Measurements from ENCODE around the gene SLC25A38. TPM values are rescaled to one million over a fixed set of nuclear protein-coding genes. Genes with fewer than 3 reads are reported as not detected.

The SLC25A38 gene
- total RNA-seq, 1 donor from 2014 or later = 14.7 TPM

Other genes with a start within 250 kb of the SLC25A38 start
- 12.9 TPM for gene CSRNP1, start 229.8 kb upstream of the SLC25A38 start, total RNA-seq
- gene XIRP1, start 190.8 kb upstream of the SLC25A38 start, total RNA-seq = 317 TPM
- gene CX3CR1, start 103.3 kb upstream of the SLC25A38 start, total RNA-seq = 2.1 TPM
- gene CCR8, start 53.7 kb upstream of the SLC25A38 start, total RNA-seq = not detected
- gene RPSA, start 23.4 kb downstream of the SLC25A38 start, total RNA-seq = 472 TPM
- not detected for gene MOBP, start 84.3 kb downstream of the SLC25A38 start, total RNA-seq